Hepatocyte (in vitro differentiated cells): ENCODE measurements around the gene GPRC5D.

Experiments used
- EZH2 ChIP-seq: fragments of 200-600 bp; sonication (generic); IDR thresholded peaks from 2 replicates; pipeline ENCODE4 v1.6.1; 2016; ENCODE audit warnings: antibody characterized with exemption, mild to moderate bottlenecking, borderline replicate concordance
- EZH2phosphoT487 ChIP-seq: fragments of 200-600 bp; sonication (generic); IDR thresholded peaks from one replicate; pipeline ENCODE4 v1.6.1; 2018; ENCODE audit warnings: antibody characterized with exemption, mild to moderate bottlenecking, low read depth, moderate library complexity; ENCODE audit not compliant: unreplicated experiment, severe bottlenecking
- TF ChIP-seq, protein P1 (sequence below): fragments of 200-600 bp; sonication (generic); IDR thresholded peaks from 2 replicates; pipeline ENCODE4 v1.5.1; 2016; ENCODE audit warnings: antibody characterized with exemption, mild to moderate bottlenecking; ENCODE audit not compliant: poor library complexity

DNA sequence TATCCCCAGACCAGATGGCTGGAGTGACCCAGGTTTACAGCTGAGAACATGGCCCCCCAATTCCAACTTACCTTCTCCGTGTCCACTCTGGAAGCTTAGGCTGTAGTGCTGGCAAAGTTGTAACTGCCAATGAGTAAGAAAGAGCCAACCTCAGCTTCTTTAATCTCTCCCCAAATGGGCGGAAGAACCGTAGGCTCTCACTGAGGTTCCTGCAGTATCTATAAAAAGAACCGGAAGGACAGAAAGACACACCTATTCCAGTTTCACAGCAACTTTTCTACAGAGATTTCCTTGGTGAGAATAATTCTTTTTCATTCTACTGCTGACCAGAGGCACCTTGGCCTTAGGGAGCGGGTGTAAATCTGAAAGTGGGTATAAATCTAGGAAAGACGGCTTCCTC lies at the start of gene GPRC5D:
- TF ChIP-seq, protein P1, sequence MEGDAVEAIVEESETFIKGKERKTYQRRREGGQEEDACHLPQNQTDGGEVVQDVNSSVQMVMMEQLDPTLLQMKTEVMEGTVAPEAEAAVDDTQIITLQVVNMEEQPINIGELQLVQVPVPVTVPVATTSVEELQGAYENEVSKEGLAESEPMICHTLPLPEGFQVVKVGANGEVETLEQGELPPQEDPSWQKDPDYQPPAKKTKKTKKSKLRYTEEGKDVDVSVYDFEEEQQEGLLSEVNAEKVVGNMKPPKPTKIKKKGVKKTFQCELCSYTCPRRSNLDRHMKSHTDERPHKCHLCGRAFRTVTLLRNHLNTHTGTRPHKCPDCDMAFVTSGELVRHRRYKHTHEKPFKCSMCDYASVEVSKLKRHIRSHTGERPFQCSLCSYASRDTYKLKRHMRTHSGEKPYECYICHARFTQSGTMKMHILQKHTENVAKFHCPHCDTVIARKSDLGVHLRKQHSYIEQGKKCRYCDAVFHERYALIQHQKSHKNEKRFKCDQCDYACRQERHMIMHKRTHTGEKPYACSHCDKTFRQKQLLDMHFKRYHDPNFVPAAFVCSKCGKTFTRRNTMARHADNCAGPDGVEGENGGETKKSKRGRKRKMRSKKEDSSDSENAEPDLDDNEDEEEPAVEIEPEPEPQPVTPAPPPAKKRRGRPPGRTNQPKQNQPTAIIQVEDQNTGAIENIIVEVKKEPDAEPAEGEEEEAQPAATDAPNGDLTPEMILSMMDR: no peak
- TF ChIP-seq EZH2: no peak
- no peak for TF ChIP-seq EZH2phosphoT487
